ENCODE results near the gene SPAM1.

DNA sequence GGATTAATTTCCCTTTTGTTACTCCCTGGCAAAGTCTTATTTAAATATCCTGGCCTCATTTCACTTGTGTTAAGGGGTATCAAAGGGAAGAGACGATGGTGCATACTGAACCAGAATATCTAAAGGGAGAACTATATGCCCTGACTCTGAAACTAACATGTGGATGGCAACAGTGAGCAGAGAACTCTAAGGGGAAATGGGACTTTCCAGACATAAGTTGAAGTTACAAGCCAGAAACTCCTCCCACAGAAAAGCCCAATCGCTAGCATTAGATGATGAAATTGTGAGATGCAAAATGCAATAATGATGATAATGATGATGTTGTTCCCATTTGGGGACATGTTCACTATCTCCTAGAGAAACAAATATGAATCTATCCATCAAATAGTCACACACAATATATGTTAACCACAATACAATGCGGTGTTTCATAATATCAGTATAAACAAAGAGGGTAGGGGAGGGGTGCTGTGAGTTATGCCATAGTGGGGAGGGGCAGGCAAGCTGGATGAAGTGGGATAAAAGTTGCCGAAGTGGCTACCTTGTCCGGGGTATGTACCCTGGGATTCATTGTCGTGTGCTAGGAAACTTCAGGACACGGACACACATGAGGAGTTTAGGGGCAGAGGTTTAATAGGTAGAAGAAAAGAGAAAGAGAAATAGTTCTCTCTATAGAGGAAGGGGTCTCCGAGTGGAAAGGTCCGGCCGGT is 70.7 kb downstream of the SPAM1 start:
- TF ChIP-seq, protein P1, sequence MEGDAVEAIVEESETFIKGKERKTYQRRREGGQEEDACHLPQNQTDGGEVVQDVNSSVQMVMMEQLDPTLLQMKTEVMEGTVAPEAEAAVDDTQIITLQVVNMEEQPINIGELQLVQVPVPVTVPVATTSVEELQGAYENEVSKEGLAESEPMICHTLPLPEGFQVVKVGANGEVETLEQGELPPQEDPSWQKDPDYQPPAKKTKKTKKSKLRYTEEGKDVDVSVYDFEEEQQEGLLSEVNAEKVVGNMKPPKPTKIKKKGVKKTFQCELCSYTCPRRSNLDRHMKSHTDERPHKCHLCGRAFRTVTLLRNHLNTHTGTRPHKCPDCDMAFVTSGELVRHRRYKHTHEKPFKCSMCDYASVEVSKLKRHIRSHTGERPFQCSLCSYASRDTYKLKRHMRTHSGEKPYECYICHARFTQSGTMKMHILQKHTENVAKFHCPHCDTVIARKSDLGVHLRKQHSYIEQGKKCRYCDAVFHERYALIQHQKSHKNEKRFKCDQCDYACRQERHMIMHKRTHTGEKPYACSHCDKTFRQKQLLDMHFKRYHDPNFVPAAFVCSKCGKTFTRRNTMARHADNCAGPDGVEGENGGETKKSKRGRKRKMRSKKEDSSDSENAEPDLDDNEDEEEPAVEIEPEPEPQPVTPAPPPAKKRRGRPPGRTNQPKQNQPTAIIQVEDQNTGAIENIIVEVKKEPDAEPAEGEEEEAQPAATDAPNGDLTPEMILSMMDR (IDR thresholded peaks at IDR 0.05; ENCODE audit: low read depth, low read length) = no peak
- TF ChIP-seq POLR2A (IDR thresholded peaks at IDR 0.05; ENCODE audit: extremely low read depth, insufficient read length) = no peak
